Measurements from ENCODE around the gene PUSL1.

The PUSL1 gene, protein sequence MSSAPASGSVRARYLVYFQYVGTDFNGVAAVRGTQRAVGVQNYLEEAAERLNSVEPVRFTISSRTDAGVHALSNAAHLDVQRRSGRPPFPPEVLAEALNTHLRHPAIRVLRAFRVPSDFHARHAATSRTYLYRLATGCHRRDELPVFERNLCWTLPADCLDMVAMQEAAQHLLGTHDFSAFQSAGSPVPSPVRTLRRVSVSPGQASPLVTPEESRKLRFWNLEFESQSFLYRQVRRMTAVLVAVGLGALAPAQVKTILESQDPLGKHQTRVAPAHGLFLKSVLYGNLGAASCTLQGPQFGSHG

DNA sequence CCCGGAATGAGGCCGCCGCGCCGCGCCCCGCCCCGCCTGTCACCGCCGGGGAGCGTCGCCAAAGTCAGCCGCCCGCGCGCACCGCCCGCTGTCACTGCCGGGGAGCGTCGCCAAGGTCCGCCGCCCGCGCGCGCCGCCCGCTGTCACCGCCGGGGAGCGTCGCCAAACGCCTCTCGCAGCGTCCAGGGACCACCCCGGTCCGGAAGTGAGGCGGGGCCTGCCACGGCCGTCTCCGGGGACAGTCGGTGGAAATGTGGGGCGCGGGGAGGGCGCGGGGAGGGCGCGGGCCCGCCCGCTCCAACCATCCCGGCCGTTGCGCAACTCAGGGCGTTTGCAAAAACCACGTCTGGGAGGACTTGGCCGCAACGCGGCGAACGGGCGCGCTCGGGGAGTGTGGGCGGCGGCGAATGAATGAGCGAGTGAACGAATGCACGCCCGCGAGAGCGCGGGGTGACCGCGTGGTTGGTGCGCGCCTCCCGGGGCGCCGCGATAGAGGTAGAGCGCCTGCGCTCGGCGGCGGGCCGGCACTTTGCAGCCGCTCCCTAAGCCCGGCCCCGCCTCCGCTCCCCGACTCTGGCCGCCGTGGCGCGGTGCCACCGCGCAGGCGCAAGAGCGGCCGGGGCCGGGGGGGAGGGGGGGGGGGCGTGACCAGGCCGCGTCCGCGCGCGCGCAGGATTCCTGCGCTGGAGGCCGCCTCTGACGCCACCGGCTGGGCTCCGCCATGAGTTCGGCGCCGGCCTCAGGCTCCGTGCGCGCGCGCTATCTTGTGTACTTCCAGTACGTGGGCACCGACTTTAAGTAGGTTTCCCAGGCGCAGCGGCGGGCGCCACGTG lies at the start of gene PUSL1, which contains the start of gene ACAP3:
Gene PUSL1, plus strand, starts transcription at position 675 of the 833 bp plus-strand sequence. Its CDS starts 47 bp downstream, at position 722.
Gene ACAP3, minus strand, starts transcription at position 8 of the 833 bp plus-strand sequence. CDS start 115 bp downstream, outside the sequence.
- peak; percentile 73 to 82 for DNase-seq (ENCODE audit: low read depth in 2 of 2)

DNA sequence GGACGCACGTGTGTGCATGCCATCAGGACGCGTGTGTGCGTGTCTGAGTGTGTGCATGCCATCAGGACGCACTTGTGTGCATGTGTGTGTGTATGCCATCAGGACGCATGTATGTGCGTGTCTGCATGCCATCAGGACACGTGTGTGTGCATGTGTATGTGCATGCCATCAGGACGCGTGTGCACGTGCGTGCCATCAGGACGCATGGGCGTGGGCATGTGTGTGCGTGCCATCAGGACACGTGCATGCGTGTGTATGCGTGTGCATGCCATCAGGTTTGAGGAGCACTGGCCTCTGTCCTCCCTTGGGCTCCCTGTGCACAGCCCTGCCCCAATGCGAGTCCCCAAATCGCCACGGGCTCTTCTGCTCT lies 49.3 kb upstream of the PUSL1 start:
- no peak for DNase-seq (ENCODE audit: low read depth in 2 of 2)

DNA sequence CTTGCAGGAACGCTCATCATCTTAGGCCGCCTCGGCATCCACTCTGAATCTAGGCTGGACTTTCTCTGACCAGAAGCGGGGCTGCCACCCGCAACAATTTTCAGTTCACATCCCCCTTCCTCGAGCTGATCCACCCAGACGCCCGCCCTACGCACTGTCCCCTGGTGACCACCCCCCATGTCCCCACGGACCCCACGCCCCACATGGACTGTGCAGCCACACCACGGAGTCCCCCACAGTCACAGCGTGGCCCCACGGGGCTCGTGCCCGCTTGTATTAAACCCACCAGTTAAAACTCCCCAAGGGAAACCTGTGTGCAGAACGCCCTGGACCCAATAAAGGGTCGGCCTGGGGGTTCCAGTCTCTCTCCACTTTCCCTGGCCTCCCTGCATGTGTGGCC lies 48.9 kb upstream of the PUSL1 start:
- DNase-seq (ENCODE audit: low read depth in 2 of 2) = no peak

DNA sequence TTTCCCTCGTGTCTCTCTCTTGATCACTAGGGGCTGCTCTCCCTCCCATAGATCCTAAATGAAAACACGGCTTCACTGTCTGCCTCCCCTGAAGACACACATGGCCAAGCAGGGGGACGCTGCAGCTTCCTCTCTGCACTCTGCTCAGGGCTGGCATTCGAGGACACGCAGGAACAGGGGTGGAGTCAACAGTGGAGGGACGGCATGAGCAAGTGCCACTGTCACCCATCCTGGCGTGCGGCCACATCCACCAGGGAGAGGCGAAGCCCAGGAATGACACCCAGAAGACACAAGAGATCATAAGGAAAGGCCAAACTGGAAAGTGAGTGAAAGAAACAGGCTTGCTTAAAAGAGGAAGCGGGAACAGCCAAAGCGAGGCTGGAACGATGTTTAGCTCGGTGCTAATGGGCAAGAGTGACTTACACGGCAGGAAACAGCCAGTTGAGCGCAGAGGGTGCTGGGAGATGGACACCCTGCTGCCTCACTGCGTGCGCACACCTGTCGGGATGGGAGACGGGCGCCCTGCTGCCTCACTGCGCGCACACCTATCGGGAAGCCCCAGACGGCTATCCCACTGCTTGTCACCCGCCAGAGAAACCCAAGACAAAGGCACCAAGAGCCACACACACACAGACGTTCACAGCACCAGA lies 48.3 kb upstream of the PUSL1 start:
- no peak for DNase-seq (ENCODE audit: low read depth in 2 of 2)

DNA sequence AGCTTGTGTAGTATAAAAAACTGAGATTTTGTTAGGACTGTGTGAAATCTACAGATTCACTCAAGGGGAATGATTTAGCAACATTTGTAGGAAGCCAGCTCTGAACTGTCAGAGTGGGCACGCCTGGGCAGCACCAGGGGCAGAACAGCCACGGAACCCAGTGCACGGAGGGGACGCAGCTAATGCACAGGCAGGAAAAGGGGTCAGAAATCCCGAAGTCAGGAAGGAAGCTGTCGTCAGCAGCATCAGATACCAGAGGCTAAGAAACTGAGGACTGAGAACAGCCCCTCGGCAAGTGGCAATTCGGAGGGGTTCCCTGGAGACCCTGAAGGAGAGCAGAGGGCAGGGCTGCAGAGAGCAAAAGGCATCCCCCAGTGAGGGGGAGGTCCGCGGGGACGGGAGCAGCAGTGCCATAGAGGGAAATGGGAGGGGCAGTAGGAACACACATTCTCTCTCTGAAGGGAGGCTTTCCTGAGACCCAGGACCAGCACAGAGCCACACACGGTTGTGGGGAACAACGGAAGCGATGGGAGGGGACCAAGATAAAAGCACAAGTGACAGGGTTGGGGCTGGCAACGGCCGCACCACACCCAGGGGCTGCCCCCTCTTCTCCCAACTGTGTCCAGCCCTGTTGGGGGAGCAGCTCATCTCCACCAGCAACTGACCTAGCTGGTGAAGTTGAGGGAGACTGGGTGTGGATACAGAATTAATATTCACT lies 47.4 kb upstream of the PUSL1 start:
- no peak for DNase-seq (ENCODE audit: low read depth in 2 of 2)

DNA sequence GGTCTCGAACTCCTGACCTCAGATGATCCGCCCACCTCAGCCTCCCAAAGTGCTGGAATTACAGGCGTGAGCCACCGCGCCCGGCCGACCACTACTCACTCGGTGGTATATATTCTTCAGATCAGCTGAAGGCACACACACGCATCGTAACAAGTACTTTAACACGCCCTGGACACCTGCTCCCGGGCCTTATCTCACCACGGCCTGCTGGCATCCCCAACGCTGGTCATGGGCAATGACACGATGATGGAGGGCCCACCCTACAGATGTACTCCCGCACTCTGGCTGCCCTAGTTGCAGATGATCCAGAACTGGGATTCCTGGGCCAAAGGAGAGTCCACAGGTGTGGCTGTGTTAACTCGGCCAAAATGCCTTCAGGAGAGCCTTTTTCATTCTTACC lies 46.3 kb upstream of the PUSL1 start:
- DNase-seq (ENCODE audit: low read depth in 2 of 2) = no peak

DNA sequence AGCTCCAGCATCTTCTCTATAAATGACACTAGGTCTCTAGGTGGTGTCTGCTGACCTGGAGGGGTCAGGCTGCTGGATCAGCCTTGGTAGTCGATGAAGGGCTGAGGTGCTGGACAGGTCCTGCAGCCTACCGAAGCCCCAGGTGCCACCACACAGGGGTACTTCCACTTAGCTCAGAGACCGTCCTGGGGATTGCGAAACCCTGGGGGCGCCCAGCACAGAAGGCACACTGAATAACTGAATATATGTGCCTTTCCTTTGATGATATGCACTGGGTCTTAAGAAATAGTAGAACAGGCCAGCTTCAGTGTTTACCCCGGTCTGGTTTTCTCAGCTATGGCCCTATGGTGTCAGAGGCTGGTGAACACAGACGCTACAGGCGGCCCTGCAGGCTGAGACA lies 45.6 kb upstream of the PUSL1 start:
- no peak for DNase-seq (ENCODE audit: low read depth in 2 of 2)

DNA sequence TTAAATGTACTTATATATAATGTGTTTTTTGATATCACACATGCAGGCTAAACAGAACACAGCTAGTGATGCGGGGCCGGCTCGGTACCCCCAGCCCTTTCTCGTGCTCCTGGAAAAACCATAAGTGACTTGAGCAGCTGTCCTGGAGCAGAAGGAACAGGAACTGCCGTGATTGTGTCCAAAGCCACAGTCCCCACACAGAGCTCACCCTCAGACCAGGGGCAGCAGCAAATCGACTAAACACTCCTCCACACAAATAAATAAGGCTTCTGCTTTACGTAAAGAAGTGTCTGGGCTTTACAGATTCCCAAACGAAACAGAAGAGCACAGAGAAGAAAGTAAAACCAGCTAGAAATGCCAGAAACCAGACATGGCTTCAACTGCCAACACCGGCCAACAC lies 44.4 kb upstream of the PUSL1 start:
- no peak for DNase-seq (ENCODE audit: low read depth in 2 of 2)

DNA sequence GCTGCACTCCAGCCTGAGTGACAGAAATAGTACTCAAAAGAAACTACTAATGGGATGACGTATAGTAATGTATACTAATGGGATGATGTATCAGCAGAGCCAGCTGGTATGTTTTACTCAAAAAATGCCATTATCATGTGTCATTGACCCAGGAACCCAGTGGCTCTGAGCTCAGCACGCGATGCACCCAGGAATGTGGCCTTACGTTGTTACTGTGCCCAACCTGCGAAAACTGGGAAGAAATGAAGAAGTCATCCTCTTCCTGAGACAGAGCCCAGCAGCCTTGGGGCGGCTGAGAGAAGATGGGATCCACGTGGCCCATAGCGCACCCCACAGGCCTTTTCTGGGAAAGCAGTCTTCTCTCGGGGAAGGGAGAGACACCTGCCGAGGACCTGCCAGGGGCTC lies 43.5 kb upstream of the PUSL1 start:
- no peak for DNase-seq (ENCODE audit: low read depth in 2 of 2)

DNA sequence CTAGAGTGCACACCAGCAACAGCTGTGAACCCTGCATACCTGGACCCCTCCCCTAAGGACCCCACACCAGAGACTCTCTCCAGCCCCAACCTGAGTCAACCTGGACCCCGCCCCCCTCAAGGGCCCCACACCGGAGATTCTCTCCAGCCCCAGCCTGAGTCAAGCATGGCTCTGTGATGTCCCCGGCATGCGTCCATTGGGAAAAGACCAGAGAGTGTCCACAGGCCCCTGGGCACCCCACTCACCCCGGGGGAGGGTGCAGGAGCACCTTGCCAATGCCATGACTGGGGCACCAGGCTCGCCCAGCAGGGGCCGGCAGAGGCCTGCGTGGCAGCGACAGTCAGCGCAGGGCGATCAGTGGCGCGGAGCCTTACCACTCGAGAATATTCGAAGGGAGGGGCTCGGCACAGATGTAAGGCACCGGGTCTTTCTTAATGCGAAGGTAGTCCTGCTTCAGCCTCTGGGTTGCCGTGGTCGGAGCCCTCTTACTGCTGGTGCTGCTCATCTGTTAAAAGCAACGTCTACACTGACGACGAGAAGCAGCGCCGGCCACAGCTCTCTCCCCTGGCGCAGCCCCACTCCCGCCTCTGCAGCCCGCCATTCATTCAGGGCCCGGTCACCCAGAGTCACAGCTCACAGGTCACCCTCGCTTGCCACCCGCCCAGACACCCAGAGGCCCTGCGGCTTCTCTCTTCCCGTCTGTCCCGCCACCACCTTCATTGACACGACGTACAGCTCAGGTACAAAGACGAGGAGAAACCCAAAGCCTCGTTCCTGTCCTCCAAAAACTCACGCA lies 40.7 kb upstream of the PUSL1 start:
- no peak for DNase-seq (ENCODE audit: low read depth in 2 of 2)

DNA sequence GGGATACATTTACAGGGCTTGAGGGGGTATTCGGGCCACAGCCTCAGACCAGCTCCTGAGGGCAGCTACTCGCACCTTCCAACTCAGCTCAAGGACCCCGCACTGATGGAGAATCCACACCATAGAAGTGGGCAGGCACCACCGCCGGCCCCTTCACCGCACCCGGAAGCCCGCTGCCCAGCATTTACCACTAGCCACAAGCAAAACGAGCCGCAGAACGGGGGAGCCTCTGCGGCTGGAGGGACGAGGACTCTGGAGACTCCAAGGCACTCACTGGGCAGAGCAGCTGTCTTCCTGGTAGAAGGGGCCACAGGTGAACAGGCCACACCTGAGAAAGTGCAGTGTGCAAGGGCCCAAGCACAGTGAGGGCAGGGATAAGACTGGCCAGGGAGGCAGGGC lies 40.1 kb upstream of the PUSL1 start:
- no peak for DNase-seq (ENCODE audit: low read depth in 2 of 2)

DNA sequence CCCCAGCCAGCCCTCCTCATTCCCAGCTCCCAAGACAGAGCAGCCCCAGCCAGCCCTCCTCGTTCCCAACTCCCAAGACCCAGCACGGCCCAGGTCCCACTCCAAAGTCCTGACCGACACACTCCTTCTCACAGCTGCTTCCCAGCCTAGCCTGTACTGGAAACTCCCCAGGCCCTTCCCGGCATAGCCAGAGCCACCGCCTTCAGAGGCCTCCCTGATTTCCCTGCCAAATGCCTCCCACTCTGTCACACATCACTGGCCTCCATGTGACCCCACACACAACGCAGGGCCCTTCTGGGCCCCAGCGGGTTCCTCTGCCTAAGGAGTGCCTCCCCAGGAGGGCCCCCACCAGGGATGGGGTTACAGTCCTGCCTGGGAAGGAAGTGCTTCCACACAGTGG lies 37.6 kb upstream of the PUSL1 start:
- no peak for DNase-seq (ENCODE audit: low read depth in 2 of 2)

DNA sequence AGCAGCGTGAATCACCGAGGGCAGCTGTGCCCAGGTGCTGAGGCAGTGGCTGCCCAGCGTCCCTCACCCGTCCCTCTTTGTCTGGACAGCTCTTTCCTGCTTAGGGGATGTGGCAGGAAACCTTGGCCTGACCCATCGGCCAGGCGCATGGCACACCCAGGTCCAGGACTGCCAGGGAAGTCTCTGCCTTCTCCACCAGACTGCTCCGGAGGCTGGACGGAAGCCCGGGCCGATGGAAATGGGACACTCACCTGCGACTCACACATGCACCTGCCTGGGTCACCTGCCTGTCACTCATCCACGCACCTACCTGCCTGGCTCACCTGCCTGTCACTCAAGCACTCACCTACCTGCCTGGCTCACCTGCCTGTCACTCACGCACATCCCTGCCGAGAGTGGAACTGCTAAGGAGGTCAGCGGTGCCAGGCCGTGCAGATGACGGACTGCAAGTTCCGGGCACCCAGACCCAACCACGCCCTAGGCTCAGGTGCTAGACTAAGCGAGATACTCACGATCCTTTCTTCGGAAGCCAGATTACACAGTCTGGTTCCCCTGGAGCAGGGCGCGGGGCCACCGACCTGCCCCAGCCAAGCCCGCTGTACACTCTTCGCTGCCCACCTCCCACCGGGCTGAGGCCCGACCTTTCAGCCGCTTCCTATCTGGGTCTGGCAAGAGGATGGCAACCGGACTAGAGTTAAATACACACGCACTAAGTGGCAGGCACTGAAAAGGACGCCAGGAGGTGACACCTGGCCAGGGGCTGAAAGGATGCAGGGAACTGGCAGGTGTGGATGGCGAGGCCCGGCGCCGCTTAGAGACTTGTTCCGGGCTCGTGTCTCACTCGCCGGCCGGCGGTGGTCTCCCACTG lies 35.8 kb upstream of the PUSL1 start:
- DNase-seq (ENCODE audit: low read depth in 2 of 2) = no peak

DNA sequence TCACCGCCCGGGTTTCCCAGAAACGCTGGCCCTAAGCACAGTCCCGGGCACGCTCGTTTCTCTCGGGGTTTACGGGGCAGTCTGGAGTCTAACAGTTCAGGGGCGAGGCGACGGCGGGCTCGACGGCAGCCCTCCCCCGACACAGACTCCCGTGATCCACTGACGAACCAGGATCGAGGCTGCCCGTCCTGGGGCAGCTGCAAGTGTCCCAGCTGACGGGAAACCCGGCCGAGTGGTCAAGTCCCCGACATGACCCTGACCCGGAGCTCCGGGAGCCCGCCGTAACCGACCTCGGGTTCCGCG lies 35.2 kb upstream of the PUSL1 start:
- no peak for DNase-seq (ENCODE audit: low read depth in 2 of 2)

DNA sequence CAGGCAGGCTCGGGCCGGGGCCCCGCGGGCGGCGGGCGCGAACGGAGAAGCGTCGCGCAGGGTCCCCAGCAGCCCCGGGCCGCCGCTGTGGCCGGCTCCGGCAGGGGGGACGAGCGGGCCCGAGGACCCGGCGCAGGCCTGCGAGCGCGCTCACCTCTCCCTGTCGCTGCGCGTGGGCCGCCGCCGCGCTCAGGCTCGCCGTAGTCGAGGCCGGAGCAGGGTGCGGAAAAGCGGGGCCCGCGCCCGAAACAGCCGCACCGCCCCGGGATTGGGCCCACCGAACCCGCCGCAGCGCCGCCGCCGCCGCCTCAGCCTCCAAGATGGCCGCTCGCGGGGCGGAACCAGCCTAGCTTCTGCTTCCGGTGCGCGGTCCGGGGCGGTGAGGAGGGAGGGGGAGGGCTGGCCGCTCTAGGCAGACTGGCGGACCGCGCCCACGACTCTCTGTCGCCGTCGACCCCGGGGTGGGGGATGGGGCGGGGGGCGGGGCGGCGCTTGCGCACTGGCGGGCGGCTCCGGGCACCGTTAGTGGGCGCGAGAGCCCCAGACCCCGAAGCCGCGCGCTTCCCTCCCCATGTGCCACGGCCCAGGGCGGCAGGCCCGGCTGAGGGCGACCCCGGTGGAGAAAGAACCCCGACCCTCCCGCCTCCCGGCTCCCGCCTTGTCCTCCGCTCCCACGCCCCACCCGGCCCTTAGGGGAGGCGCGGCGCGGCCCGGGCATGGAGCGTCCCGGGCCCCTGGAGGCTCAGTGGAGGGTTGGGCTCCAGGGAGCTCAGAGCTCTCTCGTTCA lies 34.7 kb upstream of the PUSL1 start, which contains the start of gene UBE2J2:
Gene UBE2J2, minus strand, starts transcription at position 343 of the 787 bp plus-strand sequence. CDS start 5,862 bp downstream, outside the sequence.
- DNase-seq (ENCODE audit: low read depth in 2 of 2) = peak; percentile 86 to 87

DNA sequence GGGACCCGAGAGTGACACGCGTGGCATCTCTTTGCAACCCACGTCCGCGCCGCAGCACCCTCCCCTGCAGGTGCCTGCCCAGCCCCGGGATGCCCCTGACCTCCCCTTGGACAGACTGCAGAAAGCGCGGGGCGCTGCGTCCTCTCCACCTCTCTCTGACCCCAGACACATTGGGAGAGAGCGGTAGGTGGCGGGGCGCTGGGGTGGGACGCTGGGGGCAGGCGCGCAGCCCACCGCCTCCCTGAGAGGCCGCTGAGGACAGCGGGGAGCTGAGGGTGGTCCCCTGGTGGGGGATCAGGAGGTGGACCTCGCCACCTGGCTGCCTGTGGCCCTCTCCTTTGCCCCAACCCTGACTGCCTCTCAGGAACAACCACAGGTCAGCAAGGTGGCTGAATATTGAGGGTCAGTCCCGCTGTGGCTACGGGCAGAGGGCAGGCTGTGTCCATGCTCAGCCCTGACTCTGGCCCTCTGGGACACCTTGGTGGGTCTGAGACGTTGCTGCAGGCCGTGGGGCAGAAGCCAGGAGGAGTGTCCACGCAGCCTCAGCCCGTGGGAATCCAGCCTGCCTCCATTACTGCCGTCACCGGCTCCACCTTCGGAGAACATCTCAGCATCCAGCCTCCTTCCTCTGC lies 34.0 kb upstream of the PUSL1 start:
- DNase-seq (ENCODE audit: low read depth in 2 of 2) = no peak

DNA sequence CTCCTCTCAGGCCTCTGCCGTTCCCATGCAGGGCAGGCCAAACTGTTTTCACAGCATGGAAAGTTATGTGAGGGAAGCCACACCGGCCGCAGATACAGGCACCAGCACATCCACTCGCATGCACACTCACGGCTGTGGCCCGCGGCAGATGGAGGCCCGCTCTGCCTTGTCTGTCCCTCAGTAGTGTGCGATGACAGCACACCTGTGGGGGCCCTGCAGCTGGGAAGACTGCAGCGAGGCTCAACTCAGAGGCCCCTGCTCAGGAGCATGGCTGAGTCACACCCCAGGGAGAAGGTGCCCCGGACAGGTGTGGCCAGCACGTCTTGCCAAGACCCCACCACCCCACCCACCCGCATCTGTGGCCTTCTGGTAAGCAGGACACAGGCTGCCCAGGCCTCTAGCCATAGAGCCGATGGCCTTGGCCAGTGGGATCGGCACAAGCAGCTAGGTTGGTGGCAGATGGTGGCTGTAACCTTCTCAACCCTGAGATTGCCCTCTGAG lies 33.4 kb upstream of the PUSL1 start:
- no peak for DNase-seq (ENCODE audit: low read depth in 2 of 2)

DNA sequence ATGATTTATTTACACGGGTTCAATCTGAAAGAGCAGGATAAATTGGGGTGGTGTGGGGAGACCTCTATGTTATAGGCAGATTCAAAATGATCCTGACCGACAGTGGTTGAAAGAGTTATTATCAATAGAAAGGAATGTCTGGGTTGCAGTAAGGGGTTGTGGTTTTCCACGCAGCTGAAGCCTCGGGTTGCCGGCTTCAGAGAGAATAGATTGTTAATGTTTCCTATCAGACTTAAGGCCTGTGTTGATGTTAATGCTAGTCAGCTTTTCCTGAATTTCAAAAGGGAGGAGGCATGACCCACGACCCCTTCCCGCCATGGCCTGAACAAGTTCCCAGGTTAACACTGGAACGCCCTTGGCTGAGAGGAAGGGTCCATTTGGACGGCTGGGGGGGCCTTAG lies 32.6 kb upstream of the PUSL1 start:
- DNase-seq (ENCODE audit: low read depth in 2 of 2) = no peak

DNA sequence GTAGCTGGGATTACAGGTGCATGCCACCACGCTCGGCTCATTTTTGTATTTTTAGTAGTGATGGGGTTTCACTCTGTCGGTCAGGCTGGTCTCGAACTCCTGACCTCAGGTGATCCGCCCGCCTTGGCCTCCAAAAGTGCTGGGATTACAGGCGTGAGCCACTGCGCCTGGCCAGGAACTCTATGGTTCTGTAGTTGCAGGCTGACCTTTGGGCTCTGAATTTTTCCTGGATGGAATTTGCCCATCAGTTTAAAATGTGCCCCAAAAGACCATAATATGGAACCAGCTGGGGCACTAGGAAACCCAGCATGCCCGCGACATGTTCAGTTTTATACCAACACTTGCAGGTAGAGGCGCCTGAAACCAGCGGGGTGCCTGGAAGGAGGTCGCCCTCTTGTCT lies 29.8 kb upstream of the PUSL1 start:
- DNase-seq (ENCODE audit: low read depth in 2 of 2) = no peak

Measured in stimulated activated CD8-positive, alpha-beta memory T cell treated with anti-CD3 and anti-CD28 coated beads, Interleukin-15, amount 100 ng/mL, for 4 hours (primary cell).